ENCODE data around the gene ANXA11. TPM values are rescaled to one million over a fixed set of nuclear protein-coding genes. Genes with fewer than 3 reads are reported as not detected.

Gene ANXA11
- total and polyA plus RNA-seq, 2 of the 8 experiments (the other 6 are each of a cell fraction or from before 2014, with no cell fraction given), result 40.5 to 84.9 TPM

DNA sequence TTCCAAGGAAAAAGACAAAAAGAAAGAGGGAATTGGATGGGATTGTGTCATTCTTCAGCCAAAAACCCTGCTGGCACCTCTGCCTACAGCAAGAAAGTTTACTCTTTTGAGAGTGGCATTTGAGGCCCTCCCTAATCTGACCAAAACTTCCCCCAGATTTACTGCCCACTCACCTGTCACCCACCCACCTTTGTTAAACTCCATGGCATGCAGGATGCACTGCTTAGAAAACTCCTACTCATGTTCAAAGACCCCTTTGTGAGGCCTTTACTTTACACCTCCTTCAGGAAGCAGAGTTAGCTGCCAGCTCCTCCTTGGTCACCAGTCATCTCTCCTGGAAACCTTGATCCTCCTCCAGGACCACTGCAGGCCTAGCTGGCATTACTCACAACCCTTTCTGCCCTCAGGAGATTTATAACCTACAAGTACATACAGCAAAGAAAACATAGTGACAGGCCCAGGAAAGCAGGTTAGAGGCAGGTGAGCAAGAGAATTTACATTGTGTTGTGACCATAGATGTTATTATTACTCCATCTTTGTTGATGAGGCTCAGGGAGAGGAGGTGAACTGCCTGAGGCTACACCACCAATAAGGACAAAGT is 83.1 kb downstream of the ANXA11 start (continued):
- no peak for TF ChIP-seq CHD7 (IDR thresholded peaks at IDR 0.05; ENCODE audit: insufficient replicate concordance, low read length)
- no peak for TF ChIP-seq RAD21 (IDR thresholded peaks at IDR 0.05 in 1 of 2, conservative IDR thresholded peaks at IDR 0.05 in 1 of 2; ENCODE audit: low read depth in 2 of 2, low read length in 2 of 2)
- no peak for TF ChIP-seq USF2 (IDR thresholded peaks at IDR 0.05; ENCODE audit: low read length)
- no peak for TF ChIP-seq TAF1 (IDR thresholded peaks at IDR 0.05; ENCODE audit: low read depth, low read length)
- no peak for TF ChIP-seq CTBP2 (IDR thresholded peaks at IDR 0.05; ENCODE audit: borderline replicate concordance, insufficient read depth, insufficient read length, low read length)
